Measurements from ENCODE around the gene SEC23B.

SEC23B gene

DNA sequence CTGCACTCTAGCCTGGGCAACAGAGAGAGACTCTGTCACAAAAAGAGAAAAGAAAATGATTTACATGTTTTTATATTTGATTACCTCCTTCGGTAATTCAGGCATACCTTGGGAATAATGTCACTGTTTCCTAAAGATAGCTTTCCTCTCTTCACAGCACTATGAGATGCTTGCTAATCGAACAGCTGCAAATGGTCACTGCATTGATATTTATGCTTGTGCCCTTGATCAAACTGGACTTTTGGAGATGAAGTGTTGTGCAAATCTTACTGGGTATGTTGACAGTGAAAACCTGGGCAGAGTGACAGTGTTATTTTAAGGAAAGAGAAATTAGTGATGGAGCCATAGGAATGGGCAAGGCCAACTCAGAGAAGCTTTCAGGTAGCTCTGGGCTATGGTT, 19.6 kb downstream of the SEC23B start:
- TF ChIP-seq, protein P1, sequence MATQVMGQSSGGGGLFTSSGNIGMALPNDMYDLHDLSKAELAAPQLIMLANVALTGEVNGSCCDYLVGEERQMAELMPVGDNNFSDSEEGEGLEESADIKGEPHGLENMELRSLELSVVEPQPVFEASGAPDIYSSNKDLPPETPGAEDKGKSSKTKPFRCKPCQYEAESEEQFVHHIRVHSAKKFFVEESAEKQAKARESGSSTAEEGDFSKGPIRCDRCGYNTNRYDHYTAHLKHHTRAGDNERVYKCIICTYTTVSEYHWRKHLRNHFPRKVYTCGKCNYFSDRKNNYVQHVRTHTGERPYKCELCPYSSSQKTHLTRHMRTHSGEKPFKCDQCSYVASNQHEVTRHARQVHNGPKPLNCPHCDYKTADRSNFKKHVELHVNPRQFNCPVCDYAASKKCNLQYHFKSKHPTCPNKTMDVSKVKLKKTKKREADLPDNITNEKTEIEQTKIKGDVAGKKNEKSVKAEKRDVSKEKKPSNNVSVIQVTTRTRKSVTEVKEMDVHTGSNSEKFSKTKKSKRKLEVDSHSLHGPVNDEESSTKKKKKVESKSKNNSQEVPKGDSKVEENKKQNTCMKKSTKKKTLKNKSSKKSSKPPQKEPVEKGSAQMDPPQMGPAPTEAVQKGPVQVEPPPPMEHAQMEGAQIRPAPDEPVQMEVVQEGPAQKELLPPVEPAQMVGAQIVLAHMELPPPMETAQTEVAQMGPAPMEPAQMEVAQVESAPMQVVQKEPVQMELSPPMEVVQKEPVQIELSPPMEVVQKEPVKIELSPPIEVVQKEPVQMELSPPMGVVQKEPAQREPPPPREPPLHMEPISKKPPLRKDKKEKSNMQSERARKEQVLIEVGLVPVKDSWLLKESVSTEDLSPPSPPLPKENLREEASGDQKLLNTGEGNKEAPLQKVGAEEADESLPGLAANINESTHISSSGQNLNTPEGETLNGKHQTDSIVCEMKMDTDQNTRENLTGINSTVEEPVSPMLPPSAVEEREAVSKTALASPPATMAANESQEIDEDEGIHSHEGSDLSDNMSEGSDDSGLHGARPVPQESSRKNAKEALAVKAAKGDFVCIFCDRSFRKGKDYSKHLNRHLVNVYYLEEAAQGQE (IDR thresholded peaks at IDR 0.05; ENCODE audit: insufficient read depth in 1 of 2, low read depth in 2 of 2, low read length in 2 of 2): no peak
- TF ChIP-seq POLR2AphosphoS5 (IDR thresholded peaks at IDR 0.05; ENCODE audit: low read depth, low read length) (no peak), TAF1 (IDR thresholded peaks at IDR 0.05; ENCODE audit: borderline replicate concordance, insufficient read depth, low read length) (no peak), FOXP2 (optimal IDR thresholded peaks at IDR 0.05; ENCODE audit: borderline replicate concordance, extremely low read depth, extremely low read length, insufficient read depth) (no peak), SIN3A (IDR thresholded peaks at IDR 0.05; ENCODE audit: borderline replicate concordance, insufficient read depth, low read length) (no peak)

DNA sequence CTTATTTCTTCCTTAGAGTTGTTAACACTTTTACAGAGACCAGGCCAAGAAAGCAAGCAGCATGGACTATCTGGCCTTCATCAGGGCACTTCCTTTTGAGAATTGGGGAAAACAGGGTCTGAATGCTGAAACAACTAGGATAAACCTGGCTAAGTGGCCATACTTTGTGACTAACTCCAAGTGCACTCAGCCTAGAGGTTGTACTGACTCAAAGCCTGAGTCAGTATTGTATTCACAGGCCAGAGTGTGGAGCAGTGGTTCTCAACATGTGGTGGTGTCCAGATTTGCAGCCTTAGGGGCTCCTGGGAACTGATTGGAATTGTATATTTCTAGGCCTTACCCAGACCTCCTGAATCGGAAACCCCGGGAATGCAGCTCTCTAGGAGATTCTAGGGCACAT, 20.1 kb downstream of the SEC23B start:
- TF ChIP-seq, protein P1 (IDR thresholded peaks at IDR 0.05; ENCODE audit: insufficient read depth in 1 of 2, low read depth in 2 of 2, low read length in 2 of 2): no peak
- TF ChIP-seq FOXP2 (optimal IDR thresholded peaks at IDR 0.05; ENCODE audit: borderline replicate concordance, extremely low read depth, extremely low read length, insufficient read depth): no peak
- no peak for TF ChIP-seq POLR2AphosphoS5 (IDR thresholded peaks at IDR 0.05; ENCODE audit: low read depth, low read length)
- TF ChIP-seq SIN3A (IDR thresholded peaks at IDR 0.05; ENCODE audit: borderline replicate concordance, insufficient read depth, low read length): no peak
- no peak for TF ChIP-seq TAF1 (IDR thresholded peaks at IDR 0.05; ENCODE audit: borderline replicate concordance, insufficient read depth, low read length)

DNA sequence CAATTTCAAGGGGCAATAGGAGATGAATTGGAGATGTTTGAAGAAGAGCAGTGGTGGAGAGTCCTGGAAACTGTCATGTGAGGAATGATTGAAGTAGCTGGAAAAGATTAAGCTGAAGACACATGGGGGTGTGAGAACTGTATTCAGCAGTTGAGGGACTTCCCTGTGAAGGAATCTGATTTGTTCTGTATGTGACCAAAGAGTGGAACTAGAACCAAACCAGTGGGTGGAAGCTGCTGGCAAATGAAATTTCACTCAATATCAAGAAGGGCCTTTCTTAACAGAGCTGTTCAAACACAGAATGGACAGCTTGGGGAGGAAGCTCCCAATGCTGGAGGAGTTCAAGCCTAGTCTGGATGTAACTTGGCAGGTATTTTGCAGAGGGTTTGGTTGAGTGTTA, 21.3 kb downstream of the SEC23B start:
- no peak for TF ChIP-seq POLR2AphosphoS5 (IDR thresholded peaks at IDR 0.05; ENCODE audit: low read depth, low read length)
- TF ChIP-seq TAF1 (IDR thresholded peaks at IDR 0.05; ENCODE audit: borderline replicate concordance, insufficient read depth, low read length): no peak

DNA sequence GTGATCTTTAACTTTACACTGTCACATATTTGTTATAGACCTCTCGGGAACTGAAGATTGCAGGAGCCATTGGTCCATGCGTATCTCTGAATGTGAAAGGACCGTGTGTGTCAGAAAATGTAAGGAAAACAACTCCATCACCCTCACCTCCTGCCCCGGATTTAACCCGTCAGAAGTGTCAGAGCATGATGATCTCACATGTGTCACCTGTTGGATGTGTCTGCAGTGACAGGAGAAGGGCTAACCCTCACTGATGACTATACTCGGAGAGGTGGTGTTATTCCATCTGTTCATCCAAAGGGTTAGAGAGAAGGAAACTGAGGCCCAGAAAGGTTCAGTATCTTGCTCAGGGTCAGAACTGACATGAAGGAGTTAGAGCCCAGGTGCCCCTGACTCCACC, 24.9 kb downstream of the SEC23B start:
- TF ChIP-seq TAF1 (IDR thresholded peaks at IDR 0.05; ENCODE audit: borderline replicate concordance, insufficient read depth, low read length): no peak
- TF ChIP-seq, protein P1 (IDR thresholded peaks at IDR 0.05; ENCODE audit: insufficient read depth in 1 of 2, low read depth in 2 of 2, low read length in 2 of 2): no peak
- TF ChIP-seq FOXP2 (optimal IDR thresholded peaks at IDR 0.05; ENCODE audit: borderline replicate concordance, extremely low read depth, extremely low read length, insufficient read depth): no peak
- TF ChIP-seq POLR2AphosphoS5 (IDR thresholded peaks at IDR 0.05; ENCODE audit: low read depth, low read length): no peak
- TF ChIP-seq SIN3A (IDR thresholded peaks at IDR 0.05; ENCODE audit: borderline replicate concordance, insufficient read depth, low read length): no peak

DNA sequence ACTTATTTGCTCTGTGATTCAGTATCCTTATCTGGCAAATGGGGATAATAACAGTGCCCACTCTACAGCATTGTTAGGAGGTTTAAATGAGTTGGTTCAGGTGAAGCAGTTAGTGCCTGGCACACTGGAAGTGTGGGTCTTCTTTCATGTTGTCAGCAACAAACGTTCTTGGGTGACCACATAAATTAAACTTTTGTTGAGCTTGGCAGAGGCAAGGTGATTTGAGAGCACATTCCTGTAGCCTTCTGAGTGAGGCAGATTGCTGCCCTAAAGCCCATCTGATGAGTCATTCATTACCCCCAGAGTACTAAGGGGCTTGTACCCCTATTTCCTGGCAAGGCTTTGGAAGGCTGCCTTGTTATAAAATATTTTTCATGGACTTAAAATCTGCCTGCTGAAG, 25.8 kb downstream of the SEC23B start:
- TF ChIP-seq, protein P1 (IDR thresholded peaks at IDR 0.05; ENCODE audit: insufficient read depth in 1 of 2, low read depth in 2 of 2, low read length in 2 of 2): no peak
- TF ChIP-seq FOXP2 (optimal IDR thresholded peaks at IDR 0.05; ENCODE audit: borderline replicate concordance, extremely low read depth, extremely low read length, insufficient read depth) (no peak), TAF1 (IDR thresholded peaks at IDR 0.05; ENCODE audit: borderline replicate concordance, insufficient read depth, low read length) (no peak), SIN3A (IDR thresholded peaks at IDR 0.05; ENCODE audit: borderline replicate concordance, insufficient read depth, low read length) (no peak), POLR2AphosphoS5 (IDR thresholded peaks at IDR 0.05; ENCODE audit: low read depth, low read length) (no peak)

Measured in PFSK-1 (cell line).